ENCODE measurements around the gene ABITRAM.
"Not testable (repeated sequence)": the region's sequence is repeated elsewhere in the genome, so short reads cannot be mapped to it uniquely, and the experiment has no call there.

Gene ABITRAM, protein sequence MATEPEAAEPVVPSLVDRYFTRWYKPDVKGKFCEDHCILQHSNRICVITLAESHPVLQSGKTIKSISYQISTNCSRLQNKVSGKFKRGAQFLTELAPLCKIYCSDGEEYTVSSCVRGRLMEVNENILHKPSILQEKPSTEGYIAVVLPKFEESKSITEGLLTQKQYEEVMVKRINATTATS

DNA sequence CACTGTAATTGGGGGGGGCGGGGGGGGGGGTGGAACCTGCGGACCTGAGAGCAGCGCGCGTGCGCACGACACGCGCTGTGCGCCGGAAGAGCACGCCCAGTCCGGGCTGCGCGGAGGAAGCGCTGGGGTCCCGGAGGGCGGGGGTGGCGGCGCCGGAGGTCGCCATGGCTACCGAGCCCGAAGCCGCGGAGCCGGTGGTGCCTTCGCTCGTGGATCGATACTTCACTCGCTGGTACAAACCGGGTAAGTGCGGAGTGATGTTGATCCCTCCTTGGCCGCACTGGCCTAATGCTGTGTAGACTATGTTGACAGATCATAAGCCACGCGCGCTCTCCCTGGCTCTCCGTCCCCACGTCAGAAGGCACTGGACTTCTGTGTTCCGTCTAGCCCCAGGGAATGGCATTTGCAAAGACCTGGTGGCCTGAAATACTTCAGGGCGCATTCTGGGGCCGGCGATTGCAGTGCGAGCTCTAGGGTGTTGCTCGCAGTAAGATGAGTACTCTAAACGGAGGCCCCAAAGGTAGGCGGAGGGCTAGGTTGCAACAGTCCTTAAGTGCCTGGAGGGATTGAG lies at the start of gene ABITRAM:
Gene ABITRAM, plus strand, starts transcription at position 78 of the 571 bp plus-strand sequence. Its CDS starts 87 bp downstream, at position 165.
- peak in 51 of 56 donors; percentile 43 to 94 (median 84) for DNase-seq

DNA sequence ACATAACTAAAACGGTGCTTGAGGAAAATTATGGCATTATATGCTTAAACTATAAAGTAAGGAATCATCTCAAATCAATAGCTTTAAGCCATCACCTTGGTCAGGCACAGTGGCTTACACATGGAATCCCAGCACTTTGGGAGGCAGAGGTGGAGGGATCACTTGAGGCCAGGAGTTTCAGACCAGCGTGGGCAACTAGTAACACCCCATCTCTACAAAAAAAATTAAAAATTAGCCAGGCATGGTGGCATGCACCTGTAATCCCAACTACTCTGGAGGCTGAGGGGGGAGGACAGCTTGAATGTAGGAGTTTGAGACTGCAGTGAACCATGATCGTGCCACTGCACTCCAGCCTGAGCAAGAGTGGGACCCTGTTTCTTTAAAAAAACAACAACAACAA lies 49.5 kb upstream of the ABITRAM start:
- no peak for DNase-seq

DNA sequence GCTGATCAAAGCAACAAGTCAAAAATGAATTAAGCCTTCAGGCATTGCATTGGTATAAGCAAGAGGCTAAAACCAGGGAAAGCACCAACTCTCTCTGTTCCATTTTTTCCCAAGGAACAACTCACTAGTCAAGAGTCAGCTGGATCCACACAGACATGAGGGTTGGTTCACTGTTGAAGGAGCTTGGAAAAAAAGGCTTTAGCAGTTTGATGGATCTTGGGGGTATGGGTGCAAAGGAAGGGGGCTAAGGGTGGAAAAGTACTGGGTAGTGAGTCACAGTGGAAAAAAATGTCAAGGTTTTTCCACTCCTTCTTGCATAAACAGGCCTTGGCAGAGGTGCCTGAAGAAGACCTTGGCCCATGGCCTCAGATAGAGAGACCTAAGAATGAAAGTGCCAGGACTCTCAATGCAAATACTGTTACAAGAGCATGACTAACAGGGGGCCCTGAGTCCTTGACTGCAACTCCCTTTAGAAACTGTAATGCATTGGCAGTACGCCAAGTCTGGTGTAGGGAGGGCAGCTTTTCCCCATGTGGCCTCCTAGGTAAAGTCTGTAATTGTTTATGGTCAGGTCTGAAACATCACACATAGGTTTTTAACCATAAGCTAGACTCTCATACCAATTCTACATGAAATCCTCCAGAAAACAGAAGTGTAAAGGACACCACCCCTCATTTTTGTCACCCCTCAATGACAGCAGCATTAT lies 48.4 kb upstream of the ABITRAM start:
- peak in 1 of 56 donors; percentile 9 for DNase-seq

DNA sequence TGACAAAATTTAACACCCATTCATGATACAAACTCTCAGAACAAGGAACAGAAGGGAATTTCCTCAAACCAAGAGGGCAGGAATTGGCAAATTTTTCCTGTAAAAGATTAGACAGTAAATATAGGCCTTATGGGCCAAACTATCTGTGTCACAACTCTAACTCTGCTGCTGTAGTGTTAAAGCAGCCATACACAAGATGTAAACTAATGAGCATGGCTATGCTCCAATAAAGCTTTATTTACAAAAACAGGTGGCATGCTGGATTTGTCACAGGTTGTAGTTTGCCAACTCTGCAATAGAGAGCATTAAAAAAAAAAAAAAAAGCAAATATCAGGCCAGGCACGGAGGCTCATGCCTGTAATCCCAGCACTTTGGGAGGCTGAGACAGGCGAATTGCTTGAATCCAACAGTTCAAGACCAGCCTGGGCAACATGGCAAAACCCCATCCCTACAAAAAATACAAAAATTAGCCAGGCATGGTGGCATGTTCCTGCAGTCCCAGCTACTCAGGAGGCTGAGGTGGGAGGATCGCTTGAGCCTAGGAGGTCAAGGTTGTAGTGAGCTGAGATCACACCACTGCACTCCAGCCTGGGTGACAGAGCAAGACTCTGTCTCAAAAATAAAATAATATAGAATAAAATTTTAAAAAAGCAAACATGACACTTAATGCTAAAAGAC lies 47.5 kb upstream of the ABITRAM start:
- DNase-seq = not testable (repeated sequence)

DNA sequence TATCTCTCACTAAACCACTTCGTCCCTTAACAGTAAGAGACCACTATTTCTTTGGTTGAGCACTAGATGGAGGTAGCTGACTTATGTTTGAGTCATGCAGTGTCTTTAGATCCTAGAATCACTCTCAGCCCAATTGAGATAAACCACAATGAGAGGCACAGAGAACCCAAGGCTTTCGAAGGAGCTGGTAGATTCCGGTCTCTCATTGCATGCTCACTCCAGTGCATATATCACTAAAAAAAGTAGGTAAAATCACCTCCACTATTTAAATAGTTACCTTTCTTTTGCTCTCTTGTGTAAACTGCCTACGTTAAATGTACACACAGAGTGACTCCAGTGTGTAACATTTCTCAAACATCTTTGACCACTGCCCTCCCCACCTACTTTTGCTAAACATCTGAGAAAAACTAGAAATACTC lies 44.5 kb upstream of the ABITRAM start:
- DNase-seq = no peak

DNA sequence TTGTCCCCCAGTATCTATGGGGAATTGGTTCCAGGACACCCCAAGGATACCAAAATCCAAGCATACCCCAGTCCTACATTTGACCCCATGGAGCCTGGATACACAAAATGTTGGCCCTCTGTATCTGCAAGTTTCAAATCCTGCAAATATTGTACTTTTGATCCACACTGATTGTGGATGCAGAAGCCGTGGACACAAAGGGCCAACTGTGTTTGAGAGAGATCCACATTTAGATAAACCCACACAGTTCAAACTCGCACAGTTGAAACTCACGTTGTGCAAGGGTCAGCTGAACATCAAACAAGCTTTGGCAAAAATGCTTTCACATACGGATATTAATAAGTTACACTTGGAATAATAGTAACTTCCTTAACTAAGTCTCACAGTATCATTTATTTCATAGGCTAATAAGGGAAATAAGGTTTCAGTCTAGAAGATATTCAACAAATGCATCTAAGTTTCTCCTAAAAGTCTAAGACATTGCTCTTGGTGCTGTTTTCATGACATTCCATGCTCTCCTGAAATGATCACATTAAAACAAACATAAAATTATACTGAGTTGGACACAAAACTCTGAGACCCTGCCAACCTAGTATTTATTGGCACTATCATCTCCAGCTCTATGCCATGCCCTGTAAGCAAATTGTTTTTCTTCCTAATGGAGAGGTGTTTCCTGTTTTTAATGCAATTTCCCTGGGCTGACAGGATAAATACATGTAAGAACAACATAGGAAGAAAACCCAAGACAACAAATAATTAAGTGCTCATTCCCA lies 39.8 kb upstream of the ABITRAM start:
- no peak for DNase-seq

DNA sequence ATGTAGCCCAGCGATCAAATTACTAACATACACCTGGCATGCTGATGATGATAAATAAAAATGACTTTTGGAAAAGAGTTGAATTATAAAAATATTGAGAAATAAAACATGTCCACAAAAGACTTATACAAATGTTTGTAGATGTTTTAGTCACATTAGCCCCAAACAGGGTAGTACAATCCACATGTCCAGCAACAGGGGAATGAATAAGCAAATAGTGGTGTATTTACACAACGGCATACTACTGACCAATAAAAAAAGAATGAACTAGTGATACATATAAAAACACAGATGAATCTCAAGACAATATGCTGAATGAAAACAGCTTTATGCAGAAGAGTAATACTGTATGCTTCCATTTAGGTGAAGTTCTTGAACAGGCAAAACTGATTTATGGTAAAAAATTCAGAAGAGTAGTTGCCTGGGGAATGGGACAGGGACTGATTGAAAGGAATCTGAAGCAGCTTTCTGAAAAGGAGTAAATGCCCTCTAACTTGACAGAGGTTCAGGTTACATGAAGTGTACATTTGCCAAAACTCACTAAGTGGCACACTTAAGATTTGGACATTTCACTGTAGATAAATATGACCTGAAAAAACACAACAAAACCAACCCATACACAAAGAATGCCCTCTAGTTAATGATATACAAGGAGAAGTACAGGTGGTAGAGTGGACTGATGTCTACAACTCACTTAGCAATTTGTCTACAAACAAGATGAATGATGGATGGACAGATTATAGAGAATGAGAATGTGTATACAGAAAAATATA lies 36.7 kb upstream of the ABITRAM start:
- DNase-seq = no peak

DNA sequence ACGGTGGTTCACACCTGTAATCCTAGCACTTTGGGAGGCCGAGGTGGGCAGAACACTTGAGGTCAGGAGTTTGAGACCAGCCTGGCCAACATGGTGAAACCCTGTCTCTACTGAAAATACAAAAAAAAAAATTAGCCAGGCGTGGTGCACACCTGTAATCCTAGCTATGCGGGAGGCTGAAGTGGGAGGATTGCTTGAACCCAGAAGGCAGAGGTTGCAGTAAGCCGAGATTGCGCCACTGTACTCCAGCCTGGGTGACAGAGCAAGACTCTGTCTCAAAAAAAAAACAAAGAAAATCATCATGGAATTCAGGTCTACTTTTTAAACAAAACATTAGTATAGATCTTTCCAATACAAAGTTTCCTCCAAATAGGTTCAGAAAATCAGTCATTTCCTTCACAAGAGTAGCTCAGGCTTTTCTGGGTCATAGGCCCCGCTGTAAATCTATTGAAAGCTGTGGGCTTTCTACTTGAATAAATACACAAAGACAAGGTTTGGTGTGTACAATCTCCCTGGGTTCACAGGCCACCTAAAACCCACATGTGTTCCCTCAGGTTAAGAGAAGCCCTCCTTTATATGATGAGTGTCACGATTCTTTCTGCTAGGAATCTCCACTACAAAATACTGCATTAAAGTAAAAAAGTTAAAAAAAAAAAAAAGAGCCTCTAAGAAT lies 35.0 kb upstream of the ABITRAM start:
- not testable (repeated sequence) for DNase-seq

DNA sequence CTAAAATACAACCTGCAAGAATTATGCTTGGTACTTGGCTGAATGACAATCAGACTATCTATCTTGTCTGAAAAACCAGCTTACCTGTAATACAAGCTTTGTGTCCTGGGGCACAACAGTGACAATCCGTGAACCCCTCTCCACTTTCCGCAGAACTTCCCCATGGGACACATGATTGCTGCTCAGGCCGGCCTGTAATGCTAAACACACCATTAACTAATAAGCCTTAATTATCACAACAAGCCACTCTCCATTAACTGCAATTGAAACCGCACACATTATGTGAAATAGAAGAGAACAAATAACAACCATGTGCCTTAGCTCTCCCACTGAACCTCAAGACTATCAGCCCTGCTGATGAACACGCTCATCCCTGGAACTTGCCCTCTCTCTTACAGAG lies 34.0 kb upstream of the ABITRAM start:
- DNase-seq = no peak

DNA sequence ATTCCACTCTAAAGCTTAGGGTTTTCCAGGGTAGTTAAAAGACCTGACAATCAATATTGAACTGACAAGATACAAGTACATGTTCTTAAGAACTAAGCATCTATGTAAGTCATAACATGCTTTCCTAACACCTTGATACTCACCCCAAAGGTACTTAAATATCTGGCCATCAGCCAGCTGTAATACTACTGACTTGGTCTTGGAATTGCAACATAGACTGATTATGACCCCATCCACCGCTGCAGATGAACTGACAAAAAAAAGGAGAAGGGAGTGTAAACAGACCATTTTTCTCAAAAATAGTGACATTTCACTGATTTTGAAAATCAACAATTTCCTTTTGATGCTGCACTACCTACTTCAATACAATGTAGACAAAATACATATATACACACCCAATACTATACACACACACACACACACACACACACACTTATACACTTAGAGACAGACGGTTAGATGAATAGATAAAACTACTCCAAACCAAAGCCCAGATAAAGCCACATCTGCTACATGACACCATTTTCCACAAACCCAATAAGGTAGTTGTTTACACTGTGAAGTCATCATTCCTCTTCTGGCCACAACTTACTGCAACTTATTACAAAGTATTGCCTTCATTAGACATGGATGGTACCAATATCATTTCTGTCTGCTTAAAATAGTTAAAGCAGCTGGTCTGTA lies 30.6 kb upstream of the ABITRAM start:
- DNase-seq = no peak

DNA sequence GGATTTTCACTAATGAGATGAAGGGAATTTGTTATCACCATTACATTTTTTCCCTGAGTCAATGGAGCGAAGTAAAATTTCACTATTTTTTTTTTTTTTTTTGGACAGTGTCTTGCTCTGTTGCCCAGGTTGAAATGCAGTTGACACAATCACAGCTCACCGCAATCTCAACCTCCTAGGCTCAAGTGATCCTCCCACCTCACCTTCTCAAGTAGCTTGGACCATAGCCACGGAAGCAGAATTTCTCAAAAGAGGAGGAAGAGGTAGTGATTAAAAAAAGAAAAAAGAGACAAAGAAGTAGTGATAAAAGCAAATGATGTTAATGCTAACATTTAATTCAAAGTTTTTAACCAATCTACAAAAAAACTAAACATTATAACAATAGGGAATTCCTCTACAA lies 30.0 kb upstream of the ABITRAM start:
- no peak for DNase-seq

DNA sequence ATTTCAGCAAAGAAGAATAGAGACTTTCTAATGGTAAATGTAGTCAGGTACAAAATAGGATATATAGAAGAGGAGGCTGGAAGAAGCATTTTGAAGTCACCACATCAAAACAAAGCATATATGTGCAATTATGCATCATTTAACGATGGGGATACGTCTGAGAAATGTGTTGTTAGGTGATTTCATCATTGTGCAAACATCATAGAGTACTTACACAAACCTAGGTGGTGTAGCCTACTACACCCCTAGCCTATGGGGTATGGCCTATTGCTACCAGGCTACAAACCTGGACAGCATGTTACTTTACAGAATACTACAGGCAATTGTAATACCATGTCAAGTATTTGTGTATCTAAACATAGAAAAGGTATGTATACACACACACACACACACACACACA lies 28.7 kb upstream of the ABITRAM start:
- DNase-seq = no peak

DNA sequence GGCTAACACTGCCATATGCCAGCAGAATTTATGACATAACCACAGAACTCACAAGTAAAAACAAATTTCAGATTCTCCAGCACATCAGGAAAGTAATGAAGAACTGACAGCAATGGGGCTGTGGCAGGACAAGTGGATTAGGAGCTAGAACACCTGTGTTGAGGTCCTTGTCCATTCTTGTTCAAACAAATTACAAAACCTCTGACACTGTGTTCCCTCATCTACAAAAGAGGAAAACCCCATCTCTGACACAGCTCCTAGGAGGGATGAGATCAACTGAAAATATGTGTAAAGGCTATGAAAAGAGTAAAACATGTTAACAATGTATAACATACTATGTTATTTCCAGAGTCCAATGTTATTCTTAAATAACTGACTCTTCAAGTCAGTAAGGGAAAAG lies 23.8 kb upstream of the ABITRAM start:
- no peak for DNase-seq

DNA sequence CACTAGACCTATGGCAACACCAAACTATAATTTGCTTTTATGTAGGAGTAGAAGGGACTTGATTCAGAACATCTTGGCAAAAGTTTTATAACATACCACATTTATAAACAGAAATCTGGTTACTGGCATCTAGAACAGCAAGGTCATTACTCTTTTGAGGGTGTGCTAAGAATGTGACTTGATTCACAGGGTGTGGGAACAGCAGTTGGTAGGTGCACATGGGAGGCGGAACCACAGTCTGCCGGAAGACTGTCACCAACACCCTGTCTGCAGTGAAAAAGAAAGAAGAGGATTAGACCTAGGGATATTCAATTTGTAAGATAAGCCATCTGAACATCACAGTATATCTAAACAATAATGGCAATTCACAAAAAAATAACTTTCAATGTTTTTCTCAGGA lies 23.3 kb upstream of the ABITRAM start:
- no peak for DNase-seq

DNA sequence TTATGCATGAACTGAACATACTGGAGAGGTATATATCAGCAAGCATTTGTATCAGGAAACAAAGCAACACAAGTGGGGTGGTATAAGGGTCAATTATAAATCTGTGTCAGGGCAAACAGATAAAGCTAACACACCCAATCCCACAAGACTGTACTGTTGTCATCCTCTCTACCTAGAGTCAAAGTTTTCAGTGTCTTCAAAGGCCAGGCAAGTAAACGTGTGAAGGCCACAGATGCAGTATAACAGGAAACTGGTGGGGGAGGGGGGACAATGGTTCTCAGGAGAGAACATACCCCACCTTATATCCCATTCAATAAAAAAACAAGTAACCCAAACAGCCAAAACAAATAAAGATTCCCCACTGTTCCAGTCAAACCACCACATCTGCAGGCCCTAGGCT lies 22.4 kb upstream of the ABITRAM start:
- no peak for DNase-seq

DNA sequence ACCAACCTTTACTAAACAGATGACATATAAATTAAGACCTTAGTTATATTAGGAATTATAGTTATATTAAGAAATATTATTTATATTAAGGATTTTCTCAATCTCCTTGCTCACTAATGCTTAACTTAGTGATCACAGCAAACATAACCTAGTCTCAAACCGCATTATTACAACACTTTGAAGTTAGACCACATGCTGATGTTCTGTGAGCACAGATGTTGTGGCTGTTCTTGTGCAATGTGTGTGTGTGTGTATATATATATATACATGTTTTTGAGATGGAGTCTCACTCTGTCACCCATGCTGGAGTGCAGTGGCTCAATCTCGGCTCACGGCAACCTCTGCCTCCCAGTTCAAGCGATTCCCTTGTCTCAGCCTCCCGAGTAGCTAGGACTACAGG lies 20.8 kb upstream of the ABITRAM start:
- no peak for DNase-seq

DNA sequence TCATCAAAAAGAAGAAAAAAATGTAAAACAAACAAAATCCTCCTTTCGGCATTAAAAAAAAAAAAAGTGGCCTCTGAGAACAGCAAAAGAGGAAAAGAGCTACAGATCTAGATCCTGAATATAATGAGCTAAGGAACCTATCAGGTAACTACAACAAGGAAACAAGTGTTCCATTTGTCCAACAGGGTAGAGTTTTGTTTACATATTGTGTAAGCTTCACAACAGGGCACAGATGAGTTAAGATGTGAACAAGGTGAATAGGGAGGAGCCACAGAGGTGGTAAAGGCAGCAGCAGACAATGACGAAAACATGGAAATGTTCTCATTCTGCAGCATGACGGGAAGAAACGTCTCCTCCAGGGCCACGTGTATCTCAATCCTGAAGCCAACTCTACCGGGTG lies 14.7 kb upstream of the ABITRAM start:
- no peak for DNase-seq

DNA sequence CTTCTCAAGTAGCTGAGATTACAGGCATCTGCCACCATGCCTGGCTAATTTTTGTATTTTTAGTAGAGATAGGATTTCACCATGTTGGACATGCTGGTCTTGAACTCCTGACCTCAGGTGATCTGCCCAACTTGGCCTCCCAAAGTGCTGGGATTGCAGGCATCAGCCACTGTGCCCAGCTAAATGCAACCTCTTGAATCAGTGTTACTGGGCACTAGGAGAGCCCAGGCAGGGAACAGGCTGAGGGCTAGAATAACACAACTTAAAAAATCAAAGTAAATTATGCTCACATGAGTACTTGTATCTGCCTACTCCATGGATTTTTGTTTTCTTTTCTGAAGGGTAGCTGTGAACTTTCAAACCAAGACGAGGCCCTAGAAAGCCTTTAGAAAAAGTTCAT lies 13.8 kb upstream of the ABITRAM start:
- DNase-seq = not testable (repeated sequence)

DNA sequence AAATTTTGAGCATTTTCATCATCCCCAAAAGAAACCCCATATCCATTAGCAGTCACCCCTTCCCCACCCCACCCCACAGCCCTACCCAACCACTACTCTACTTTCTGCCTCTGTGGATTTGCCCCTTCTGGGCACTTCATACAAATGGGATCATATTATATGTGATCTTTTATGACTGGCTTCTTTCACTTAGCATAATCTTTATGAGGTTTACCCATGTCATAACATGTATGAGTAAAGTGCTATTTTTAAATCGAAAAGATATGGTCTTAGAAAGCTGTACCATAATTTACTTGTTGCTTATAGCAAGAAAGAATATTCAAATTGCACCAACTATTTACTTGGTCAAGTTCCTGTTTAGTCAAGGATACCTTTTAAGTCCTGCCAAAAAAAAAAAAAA lies 13.0 kb upstream of the ABITRAM start:
- DNase-seq = no peak

DNA sequence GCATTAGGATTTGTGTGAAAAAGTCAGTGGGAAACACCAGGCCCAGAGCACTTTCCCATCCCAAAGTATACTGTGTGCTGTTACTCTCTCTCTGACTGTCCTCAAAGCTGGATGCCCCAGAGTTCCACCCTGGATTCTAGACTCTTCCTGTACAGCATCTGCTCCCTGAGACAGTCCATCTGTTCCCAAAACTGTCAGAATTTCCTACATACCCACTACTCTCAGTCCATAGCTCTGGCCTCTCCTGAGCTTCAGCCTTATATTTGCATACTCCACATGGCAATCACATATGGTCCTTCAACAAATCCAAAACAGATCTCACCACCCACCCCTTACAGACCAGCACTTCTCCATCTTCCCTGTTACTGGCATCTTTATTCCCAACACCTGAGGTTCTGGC lies 9.7 kb upstream of the ABITRAM start:
- no peak for DNase-seq
